A549 (cell line): ENCODE results near the gene SPHK1.

Experiments
- CEBPB ChIP-seq, 2 experiments: fragments of >200 bp in 1 of 2; sonication (Bioruptor Twin) in 1 of 2; formaldehyde crosslinking in 1 of 2; IDR thresholded peaks; 2 replicates each; pipeline ENCODE4 v1.6.1; 2012 to 2016
- CHD4 ChIP-seq: fragments of 200-600 bp; sonication (generic); IDR thresholded peaks from 2 replicates; pipeline ENCODE4 v1.6.1; 2016; ENCODE audit warnings: antibody characterized with exemption, mild to moderate bottlenecking, borderline replicate concordance
- CTCF ChIP-seq: fragments of >200 bp; sonication (Bioruptor Twin); formaldehyde crosslinking; IDR thresholded peaks from 3 replicates; pipeline ENCODE4 v1.5.1; 2016
- EP300 ChIP-seq, 2 experiments: fragments of >200 bp; sonication (Bioruptor Twin); formaldehyde crosslinking; IDR thresholded peaks; 2 replicates in 1 of 2; 3 replicates in 1 of 2; pipeline ENCODE4 v1.6.1; 2016 to 2017
- FOXS1 ChIP-seq: fragments of 250-450 bp; sonication (Bioruptor Pico); IDR thresholded peaks from 2 replicates; pipeline ENCODE4 v1.5.0; 2020; ENCODE audit warnings: mild to moderate bottlenecking, moderate library complexity
- MAFK ChIP-seq: fragments of 450-650 bp; IDR thresholded peaks from 2 replicates; pipeline ENCODE4 v1.6.1; 2014; ENCODE audit not compliant: partially characterized antibody
- POLR2A ChIP-seq: IDR thresholded peaks from 2 replicates; pipeline ENCODE4 v1.6.1; 2012; ENCODE audit warnings: mild to moderate bottlenecking, low read length
- RFX5 ChIP-seq: fragments of 450-650 bp; IDR thresholded peaks from 2 replicates; pipeline ENCODE4 v1.7.1; 2014; ENCODE audit warnings: antibody characterized with exemption, mild to moderate bottlenecking, moderate library complexity

GRCh38 chr17:76367642-76368041 lies 16.8 kb upstream of the SPHK1 start:
- TF ChIP-seq CTCF (no peak), POLR2A (no peak), CEBPB (IDR thresholded peaks at IDR 0.05) (no peak), RFX5 (no peak), CHD4 (no peak), EP300 (IDR thresholded peaks at IDR 0.05) (no peak), MAFK (no peak), FOXS1 (CRISPR knock-in tag) (no peak)
